Ramos (cell line): ENCODE measurements around the gene KPTN.
"Not testable (repeated sequence)": the region's sequence is repeated elsewhere in the genome, so short reads cannot be mapped to it uniquely, and the experiment has no call there.

Experiments used
- in situ Hi-C: fragments of 300-500 bp; cut with MboI; formaldehyde crosslinking; loops from one replicate; pipeline ENCODE4 v1.14.3; 2022; ENCODE audit warnings: low sequenced_read_pairs; ENCODE audit not compliant: unreplicated experiment

KPTN gene

DNA sequence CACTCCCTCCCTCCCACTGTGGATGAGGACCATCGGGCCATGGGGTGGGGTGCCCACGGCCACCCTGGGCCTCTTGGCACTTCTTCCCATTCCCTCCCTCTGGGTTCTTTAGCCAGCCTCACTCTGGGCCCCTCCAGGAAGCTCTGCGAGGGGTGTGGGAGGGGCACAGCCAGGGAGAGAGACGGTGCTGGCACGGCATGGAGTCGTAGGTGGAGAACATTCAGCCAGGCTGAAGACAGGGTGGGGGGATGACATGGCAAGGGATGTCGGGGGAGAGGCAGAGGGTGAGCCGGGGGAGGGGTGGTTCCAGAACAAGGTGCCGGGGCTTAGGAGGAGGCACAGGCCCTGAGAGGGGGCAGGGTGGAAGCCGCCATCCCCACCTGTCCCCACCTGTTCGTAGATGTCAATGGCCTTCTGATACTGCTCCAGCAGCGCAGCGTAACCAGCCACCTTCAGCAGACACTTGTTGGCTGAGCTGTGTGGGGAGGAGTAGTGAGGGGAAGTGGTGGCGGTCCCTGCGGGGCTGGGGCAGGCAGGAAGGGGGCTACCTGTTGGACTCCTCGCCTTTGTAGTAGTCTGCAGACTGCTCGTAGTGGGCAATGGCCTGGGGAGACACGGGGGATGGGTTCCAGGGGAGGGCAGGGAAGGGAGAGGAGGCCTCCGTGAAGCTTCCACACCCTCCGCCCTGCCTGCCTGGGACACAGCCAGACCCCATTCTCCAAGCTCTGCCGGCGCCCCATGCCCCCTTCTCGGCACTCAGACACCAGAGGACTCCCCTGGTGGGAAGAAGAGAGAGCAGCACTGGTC, 8.8 kb upstream of the KPTN start:
- in situ Hi-C loops, result no loop called here

DNA sequence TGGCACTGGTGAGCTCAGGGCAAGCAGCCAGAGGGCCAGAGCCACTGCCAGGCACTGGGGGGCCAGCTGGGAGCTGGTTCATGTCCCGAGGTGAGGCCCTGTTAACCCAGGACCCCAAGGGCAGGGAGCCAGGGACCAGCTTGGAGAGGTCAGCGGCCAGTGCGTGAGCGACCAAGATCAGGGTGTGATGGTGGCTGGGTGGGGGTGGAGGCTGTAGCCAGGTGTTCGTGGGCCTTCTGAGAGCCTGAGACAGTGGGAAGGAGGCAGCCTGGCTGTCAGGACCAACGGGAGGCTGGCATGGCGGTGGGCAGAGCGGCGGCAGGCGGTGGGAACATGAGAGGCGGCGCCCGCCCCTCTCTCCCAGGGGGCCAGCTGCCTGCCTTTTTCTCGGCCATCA, 8.1 kb upstream of the KPTN start:
- in situ Hi-C loops, result no loop called here

DNA sequence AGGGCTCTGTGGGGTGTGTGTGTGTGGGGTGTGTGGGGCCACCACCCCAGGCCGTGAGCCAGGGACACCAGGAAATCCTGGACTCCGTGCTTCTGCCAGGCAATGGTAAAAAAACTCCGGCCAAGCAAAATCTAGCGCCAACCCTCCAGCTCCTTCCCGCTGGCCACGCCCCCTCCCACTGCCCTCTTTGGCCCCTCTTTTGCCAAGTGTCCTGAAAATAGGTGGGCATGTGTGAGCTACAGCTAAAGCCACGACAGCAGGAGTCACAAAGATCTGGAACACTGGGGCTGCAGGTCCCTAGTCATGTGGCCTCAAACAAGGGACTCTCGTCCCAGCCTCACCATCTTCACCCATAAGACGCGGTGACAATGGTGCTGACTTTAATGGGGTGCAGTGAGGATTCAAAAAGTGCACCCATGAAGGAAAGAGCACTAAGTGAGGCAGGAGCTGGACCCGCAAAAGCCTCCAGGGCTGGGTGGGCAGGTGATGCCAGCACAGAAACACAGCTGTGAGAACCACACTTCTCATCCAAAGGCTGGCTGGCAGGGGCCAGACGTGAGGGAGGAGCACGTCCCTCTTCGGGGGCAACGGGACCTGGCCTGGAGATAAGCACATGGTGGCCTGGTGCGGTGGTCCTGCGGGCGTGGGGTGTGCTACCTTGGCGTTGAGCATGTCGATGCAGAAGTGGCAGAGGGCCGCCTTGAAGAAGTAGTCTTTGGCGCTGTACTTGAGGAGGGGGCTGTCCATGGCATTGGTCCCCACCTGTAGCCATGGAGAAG, 7.5 kb upstream of the KPTN start:
- in situ Hi-C loops, result no loop called here

DNA sequence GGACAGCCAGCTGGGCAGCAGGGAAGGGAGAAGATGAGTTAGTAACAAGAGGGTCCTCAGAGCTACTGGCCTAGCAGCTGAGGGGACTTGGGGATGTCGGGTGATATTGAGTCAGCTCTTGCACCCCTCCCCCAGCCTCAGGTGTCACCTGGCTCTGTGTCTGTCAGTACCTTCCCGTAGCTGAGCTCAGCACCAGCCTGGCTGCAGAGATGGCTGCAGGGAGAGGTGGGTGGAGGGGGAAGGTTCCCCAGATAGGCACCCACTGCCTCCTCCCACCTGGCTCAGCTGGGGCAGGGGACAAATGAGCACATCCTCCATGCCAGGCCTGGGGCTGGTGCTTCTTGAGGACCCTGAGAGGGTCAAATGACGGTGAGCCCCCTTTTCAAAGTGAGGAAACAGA, 6.8 kb upstream of the KPTN start:
- in situ Hi-C loops, result no loop called here

DNA sequence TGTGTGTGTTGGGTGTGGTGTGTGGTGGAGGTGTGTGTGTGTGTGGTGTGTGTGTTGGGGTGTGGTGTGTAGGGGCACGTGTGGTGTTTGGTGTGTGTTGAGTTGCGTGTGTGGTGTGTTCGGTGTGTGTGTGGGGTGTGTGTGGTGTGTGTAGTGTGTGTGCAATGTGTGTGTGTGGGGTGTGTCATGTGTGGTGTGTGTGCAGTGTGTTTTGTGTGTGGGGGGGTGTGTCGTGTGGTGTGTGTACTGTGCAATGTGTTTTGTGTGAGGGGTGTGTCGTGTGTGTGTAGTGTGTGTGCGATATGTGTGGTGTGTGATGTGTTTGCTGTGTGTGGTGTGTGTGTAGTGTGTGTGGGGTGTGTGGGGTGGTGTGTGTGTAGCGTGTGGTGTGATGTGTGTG, 6.0 kb upstream of the KPTN start:
- in situ Hi-C loops, result no loop called here

DNA sequence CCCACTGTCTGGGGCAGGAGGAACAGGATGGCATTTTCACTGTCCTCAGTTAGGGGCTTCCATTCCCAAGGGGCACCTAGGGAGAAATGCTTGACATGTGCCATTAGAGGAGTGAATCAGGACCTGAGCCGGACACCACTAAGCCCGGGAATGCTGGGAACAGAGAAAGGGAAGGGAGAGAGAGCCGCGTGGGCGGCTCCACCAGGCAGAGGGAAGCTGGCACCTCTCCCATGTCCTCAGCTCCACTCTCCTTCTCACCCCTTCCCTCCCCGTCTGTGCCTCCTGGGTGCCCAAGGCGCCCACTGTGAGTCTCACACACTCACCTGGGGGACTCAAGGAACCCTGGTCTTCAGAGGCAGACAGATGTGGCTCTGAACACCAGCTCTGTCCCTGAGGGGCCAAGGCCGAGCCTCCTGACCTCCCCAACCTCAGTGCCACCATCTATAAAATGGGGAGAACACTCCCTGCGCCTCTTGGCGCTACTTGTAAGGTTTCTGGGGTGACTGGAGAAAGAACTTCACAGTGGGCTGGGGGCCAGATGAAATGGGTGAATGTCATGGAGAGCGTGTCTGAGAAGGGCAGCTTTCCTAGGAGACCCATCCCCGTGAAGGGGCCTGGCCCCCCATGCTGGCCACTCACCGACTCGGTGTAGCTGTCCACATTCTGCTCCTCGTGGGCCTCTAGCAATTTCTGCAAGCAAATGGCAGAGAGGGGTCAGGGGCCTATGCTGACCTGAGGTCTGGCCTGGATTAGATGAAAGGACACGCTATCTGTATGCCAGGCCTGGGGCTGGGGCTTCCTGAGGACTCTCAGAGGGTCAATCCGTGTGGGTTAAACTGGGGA, 5.3 kb upstream of the KPTN start:
- in situ Hi-C loops, result no loop called here

DNA sequence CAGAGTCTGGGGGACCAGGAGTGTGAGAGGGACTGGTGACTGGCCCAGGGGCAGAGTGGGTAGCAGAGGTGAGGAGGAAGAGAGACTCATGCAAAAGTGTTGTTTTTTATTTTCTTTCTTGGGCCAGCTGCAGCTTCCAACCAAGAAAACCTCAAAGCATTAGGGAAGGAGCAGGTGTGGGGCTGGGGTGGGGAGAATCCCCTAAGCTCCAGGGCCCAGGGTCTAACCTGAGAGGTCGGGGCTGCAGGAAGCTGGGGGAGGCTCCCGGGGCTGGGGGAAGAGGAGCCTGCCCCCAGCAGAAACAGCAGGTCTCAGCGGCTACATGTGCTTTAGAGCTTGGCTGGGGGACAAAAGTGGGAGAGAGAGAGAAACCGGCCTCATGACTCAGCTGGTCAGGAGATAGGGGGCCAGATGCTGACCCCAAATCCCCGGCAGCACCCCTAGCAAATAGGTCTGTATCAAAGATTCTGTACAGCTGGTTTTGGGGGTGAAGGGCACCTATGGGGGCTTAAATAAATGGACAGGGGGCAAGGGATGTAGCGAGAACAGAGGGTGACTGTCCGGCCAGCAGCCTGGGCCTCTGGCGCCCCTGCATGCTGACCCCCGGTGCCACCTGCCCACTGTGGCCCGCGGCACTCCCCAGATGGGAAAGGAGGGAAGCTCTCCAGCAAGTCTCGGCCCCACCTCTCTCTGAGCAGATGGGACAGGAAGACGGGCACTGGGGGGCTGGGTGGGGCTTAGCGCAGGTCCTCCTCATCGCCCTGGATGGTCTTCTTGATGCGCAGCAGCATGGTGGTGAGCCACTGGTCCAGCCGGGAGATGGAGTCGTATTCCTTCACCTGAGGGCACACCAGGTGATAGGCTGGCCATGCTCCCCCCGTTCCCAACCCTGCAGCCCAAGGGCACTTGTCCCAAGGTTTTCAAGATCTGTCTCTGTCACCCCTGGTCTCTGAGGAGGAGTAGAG, 3.8 kb upstream of the KPTN start:
- in situ Hi-C loops, result no loop called here

DNA sequence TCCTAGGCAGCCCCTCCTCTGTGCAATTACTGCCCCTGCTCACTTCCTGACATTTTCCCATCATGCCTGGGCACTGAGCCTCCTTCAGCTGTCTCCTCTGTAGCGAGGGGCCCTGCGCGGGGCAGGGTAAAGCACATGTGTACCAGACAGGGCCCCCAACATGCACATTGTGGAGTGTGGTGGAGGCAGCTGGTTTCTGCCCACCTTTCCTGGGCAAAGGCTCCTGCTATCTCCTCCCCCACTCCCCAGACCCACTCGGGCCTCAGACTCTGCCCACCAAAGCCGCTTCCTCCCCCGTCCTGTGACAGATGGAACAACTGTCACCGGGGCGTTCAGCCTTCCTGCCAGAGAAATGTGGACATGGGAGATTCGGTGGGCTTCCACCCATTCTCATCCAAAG, 2.9 kb upstream of the KPTN start:
- in situ Hi-C loops, result no loop called here

DNA sequence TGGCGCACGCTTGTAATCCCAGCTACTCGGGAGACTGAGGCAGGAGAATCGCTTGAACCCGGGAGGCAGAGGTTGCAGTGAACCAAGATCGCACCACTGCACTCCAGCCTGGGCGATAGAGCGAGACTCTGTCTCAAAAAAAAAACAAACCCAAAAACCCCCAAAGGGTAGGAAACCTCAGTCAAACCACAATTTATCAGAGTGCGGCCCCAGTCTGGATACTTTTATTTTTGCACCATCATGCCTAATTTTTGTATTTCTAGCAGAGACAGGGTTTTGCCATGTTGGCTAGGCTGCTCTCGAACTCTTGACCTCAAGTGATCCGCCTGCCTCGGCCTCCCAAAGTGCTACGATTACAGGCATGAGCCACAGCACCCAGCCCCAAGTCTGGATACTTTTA, 2.2 kb upstream of the KPTN start:
- in situ Hi-C loops, result not testable (repeated sequence)

DNA sequence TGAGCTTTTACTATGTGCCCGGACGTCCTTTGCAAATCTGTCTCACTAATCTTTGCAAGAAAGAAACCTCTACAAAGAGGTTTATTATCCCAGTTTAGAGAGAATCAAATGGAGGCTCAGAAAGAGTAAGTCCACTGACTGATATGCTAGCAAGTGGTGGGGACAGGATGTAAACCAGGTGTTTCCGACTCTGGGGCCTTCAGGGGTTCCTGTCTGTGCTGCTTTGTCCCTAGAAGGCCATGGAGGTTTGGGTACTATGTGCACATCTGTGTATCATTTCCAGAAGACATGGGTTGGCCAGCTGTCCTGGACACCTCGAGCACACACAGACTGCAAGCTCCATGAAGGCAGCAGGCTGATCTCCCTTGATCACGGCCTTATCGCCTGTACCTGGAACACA, 1.2 kb upstream of the KPTN start:
- in situ Hi-C loops, result no loop called here

DNA sequence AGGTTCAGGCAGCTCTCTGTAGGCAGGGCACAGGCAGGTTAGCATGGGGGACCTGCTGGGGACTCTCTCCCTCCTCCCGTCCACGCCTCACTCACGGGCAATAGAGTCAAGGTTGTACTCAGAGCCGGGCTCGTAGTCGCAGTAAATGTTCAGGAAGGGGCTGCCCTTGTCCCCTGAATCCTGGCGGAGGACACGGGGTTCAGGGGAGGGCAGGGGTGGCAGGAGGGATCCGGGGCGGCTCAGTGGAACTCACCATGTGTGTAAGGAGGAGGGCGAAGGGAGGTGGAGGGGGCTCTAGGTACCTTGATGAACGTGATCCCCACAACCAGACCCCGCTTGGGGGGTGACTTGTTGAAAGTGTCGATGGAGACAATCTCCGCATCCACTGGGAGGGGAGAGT, 819 bp downstream of the KPTN start:
- in situ Hi-C loops, result no loop called here

DNA sequence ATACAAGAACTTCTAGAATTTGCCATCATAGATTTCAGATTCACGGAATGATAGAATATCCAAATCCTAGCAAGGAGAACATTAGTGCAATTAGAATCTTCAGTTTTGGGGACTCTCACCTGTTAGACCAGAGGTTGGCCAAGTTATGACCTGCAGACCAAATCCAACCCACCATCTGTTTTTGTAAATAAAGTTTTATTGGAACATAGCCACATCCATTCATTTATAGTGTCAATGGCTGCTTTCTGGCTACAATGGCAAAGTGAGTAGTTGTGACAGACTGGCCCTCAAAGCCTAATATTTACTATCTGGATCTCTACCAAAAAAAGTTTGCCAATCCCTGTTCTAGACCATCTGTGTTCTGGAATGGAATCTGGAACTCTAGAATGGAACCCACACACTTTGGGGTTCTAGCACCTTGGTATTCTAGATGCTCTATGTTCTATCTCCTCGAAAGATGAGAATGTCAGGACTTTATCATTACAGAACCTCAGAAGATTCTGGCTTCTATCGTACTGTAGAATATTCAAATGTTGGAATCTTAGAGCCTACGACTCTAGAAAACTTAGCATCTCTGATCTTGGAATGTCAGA, 2.5 kb downstream of the KPTN start:
- in situ Hi-C loops, result no loop called here

DNA sequence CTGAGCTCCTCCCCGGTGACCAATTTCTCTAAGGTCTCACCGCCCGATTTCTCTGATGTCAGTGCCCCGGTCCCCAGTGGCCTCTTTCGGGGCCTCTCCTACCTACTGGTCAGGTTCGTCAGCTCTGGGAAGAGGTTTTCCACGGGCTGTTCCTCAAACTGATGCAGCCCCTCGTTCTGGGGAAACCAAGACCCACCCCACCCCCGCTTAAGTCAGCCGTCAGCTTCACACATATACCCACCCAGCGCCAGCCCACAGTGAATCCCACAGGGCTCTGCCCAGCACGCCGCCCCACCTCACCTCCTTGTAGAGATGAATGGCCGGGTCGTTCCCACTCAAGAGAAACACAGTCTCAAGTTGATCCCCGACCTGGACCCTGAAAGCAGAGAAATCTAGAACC, 3.4 kb downstream of the KPTN start:
- in situ Hi-C loops, result no loop called here

DNA sequence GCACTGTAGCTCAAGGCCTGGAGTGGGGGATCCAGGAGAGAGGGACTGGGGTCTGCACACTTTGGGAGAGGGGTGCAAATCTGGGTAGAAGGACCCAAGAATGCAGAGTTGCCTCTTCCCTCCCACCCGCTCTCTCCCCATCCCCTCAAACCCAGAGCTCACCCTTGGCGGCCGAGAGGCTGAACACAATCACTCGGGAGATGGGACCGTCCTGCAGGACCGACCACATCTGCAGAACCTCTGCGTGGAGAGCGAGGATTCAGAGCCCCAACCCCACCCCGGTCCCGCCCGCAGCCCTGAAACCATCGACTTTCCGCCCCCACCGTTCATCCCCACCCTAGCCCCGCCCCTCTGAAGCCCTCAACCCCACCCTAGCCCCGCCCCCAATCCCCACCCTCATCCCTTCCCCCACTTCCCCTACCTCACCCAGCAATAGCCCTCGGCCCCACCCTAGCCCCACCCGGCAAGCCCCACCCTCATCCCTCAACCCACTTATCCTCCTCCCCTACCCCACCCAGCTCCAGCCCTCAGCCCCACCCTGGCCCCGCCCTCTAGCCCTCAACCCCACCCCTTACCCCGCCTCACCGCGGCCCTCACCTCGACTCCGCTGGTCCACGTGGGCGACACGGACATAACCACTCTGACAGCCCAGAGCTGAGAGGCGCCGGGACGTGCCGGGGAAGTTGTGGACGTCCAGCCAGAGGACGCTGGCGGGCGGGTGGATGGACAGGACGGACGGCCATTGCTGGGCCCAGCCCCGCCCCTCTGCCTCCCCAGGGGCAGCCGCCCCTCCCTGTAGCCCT, 4.1 kb downstream of the KPTN start:
- in situ Hi-C loops, result no loop called here

DNA sequence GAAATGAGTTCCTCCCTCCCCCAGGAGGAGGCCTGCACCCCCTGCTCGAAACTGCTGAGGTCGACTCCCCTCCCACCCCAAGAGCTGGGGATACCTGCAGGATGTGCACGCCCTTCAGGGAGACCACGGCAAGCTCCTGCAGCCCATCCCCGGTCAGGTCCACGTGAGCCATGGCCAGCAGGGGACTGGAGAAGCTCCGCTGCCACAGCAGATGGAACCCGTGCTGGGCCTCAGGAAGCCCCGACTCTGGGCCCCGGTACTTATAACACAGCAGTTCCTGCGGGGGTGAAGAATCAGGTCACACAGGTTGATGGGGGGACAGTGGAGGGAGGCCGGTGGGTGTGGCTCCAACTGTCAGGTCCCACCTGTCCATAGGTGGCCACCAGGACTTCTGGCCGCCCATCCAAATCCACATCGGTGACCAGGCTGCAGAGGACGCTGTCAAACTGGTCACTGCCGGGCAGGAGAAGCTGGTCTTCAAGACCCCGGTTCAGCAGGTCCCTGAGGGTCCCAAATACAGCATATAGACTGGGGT, 7.5 kb downstream of the KPTN start:
- in situ Hi-C loops, result no loop called here

DNA sequence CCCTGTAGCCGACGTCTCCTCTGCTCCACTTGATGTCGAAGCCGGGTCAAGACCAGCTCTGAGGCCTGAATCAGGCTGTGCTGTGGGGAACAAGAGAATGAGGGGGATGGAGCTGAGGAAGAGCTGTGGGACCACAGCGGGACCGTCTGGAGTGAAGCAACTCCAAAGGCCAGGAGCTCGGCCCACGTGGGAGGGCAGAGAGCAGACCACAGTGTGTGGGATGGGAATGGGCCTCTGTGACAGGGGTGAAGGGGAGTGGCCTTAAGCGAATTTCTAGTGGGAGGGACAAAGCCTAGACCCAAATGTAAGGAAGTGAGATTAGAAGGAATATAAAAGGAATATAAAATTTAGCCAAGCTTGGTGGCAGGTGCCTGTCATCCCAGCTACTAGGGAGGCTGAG, 8.6 kb downstream of the KPTN start:
- in situ Hi-C loops, result no loop called here

DNA sequence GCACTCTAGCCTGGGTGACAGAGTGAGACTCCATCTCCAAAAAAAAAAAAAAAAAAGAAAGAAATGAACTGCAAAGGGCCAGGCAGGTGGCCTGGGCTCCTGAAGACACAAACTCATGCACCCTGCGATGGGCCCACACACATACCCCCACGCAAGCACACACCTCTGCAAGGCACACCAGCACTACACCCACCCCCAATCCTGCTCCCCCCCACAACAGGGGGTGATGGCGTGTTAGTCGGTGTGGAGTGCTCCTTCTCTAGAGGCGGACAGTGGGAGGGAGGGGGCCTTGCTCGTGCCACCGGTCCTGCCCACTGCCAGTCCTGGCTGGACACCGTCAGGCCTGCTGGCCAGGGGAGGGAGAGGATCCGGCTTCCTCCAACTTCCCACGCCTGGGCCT, 10.7 kb downstream of the KPTN start:
- in situ Hi-C loops, result no loop called here

DNA sequence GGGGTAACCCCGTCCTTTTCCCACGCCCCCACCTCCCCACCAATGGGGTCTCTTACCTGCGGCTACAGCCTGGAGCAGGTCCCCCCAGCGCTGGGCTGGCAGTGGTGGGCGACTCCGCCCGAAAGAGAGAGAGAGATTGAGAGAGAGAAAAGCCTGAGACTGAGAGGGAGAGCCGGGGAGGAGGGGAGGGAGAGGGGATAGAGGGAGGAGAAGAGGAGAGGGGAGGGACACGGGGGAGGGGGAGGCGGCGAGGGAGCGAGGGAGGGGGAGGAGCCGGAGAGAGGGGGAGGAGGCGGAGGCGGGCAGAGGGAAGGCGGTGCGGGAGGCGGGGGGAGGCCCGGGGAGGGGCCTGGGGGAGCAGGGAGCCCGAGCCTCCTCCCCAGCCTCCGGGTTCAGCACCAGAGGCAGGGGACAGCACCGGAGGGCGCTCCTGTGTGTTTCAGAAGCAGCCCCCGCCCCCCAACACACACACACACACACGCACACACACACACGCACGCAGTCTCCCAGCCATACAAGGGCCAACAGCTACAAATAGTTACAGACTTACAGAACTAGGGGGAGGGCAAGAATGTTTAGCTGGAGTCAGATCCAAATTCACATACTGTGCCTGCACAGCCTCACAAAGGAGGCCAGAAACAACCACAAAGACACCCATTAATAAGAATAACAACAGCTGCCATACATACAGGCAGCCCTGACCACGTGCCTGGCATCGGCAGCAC, 12.1 kb downstream of the KPTN start, which contains the start of gene SLC8A2:
Gene SLC8A2, minus strand, starts transcription at position 161 of the 725 bp plus-strand sequence. CDS start 5,490 bp downstream, outside the sequence.
- in situ Hi-C loops, result no loop called here
